HG03378 (cell line): ENCODE results near the gene KRT3.

Experiments
- ATAC-seq: cut with Tn5 transposase; IDR thresholded peaks from one replicate; pipeline ENCODE4 v1.9.1; 2021; ENCODE audit warnings: mild to moderate bottlenecking, moderate library complexity; ENCODE audit not compliant: unreplicated experiment

KRT3 gene

DNA sequence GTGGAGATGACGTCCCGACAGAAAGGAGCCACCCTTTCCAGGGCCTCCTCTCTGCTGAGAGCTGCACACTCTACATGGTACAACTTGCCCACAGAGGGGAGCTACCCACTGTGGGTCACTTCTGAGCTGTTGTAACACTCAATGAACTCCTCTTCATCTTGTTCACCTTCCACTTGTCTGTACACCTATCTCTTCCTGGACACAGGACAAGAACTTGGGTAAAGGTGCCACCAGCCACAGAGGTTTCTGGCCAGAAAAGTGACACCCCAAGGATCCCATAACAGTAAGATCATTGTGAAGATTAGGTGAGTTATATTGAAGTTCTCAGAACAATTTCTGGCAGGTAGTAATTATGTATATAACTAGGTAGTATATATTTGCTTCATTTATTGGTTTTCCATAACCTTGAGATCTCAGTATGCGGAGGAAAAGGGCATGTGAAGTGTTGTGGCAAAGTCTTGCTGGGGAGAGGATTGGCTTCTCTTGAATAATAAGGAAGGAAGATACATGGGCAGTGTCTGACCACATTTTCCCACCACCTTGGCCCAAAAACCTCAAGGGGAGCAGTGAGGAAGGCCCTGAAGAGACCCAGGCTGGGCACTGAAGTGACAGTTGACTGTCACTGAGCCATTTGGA is 53.0 kb downstream of the KRT3 start:
- ATAC-seq: no peak

DNA sequence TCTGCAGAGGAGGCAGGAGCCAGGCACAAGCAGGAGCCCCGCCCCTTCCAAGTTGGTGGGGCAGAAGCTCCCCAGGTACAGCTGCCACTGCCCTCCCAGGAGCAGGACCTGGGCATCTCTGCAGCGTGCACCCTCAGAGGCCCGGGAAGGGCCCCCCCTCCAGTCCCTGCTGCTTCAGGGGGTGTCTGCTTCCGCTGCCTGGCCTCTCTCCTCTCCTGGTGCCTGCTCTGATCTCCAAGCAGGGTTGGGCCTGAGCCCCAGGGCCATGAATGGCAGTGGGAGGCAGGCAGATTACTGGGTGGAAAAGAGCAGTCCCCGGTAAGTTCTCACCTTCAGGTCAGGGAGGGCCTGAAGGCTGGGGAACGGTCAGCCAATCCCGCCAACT is 53.7 kb downstream of the KRT3 start:
- ATAC-seq: no peak

DNA sequence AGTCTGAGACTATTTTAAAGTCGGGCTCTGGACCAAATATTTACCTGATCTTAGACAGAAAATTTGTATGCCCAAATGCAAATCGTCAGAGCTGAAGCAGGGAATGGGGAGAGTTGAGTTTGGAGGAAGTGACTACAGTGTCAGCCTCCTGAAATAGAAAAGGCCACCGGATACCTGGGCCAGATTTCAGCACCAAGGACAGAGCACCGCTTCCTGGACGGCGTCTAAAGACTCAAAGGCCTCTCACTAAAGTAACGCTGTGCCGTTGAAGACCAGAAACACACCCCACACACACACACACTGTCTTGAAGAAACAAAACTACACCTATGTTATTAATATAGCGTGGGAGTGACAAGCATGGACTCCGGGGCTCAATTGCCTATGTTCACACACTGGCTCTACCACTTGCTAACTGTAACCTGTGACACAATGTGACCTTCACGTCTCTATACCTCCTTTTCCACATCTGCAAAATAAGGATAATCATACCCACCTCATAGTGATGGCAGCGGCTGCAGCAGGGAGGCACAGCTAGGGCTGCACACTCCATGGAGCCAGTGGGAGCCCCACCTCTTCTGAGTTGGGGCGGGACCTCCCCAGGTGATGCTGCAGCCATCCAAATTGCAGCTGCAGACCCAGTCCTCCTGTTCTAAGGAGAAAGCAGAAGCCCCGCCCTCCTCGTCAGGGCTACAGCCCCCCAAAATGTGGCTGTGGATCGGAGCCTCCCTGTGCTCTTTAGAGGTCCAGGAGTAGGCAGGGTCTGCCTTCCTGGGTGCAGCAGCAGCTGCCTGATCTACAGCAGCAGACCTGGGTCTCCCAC is 54.3 kb downstream of the KRT3 start:
- ATAC-seq: no peak

DNA sequence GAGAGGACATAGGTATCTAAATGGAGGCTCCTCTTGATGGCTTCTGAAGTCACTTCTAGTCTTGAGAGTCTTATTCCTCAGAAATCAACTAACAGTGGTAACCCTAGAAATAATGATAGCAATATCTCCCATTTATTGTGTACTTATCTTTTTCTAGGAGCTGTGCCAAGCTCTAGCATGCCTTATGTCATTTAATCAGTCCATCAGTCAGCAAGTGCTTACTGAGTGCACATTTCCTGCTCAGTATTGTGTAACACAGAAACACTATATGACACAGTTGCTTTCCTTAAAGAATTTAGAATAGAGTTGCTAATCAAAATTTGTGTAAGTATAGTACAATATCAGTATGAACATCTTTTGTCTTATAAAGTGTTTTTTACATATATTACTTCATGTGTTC is 55.3 kb downstream of the KRT3 start:
- no peak for ATAC-seq

DNA sequence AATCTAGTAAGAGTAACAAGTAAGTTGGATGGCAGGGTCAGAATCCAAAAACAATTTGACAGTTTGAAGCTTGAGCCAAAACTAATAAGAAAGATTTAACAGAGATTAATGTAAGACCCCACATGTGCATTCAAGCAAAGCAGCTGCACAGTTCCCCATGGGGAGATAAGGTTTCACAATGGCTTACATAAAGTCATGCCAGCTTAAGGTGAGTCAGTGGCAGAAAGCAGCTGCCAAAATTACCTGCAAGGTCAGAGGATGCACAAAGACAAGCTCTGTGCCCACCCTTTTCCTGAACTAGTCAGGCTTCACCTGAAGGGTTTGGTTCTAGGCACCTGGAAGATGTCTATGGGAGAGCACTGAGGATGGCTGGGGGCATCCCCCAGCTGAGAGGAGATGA is 56.0 kb downstream of the KRT3 start:
- ATAC-seq: no peak
